SIG-M5 treated with dmso at 0.1 percent for 504 hours (cell line): ENCODE data around the gene CBARP.

ENCODE experiments used
- DNase-seq: peaks from one replicate; lab custom pipeline; 2025; ENCODE audit not compliant: unreplicated experiment; lab: John Stamatoyannopoulos, UW

CBARP gene

GRCh38 chr19:1239796-1240737, 2.3 kb upstream of the CBARP start:
- peak; percentile 79 for DNase-seq

GRCh38 chr19:1239420-1239795, 1.6 kb upstream of the CBARP start:
- DNase-seq: no peak

GRCh38 chr19:1238369-1239303, 831 bp upstream of the CBARP start:
- no peak for DNase-seq

DNA sequence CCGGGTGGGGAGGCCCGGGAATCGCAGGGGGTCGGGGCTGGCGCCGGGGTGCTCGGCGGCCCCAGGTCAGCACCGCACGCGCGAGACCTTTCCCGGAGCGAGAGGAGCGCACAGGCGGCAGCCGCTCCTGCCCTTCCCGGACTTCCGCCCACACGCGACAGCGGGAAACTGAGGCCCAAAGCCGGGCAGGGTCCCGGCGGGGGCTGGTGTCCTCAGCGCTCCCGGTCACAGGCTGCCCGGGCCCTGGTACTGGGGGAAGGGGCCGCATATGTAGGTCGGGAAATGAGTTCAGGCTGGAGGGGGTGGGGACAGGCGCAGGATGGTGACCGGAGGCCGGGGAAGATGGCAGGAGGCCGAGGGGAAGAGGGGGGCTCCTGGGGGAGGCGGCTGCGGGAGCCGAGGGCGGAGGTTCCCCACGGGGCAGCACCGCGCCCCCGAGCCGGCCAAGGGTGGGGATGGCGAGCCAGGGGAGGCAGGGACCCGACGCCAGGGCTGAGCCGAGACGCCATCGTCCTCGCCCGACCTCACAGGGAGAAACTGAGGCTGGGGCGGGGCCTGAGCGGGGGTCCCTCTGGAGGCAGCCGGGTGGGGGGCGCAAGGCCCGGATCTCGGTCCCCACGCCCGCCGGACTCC, 662 bp downstream of the CBARP start:
- DNase-seq: no peak

DNA sequence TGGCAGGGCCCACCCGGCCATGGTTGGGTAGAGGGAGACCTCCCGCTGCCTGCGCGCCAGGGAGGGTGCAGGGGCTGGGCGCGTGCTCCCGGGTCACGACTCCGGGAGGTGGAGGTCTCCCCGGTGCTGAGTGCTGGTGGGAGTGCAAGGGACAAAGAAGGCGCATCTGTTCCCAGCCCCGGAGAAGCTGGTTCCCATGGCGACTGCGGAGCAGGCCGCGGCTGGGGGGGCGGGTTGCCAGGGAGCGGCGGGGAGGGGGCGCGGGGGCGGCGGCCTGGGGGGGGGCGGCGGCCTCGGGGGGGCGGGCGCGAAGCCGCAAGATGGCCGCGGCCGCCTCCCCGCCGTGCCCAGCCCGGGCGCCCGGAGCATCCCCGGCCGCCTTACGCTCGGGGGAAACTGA, 1.2 kb downstream of the CBARP start:
- DNase-seq: no peak

- DNase-seq: no peak
Observed at GRCh38 chr19:1235625-1236538, 1.9 kb downstream of the CBARP start.

GRCh38 chr19:1234955-1235380, 2.8 kb downstream of the CBARP start:
- no peak for DNase-seq

- DNase-seq: no peak
Observed at GRCh38 chr19:1234051-1234954, 3.5 kb downstream of the CBARP start.

DNA sequence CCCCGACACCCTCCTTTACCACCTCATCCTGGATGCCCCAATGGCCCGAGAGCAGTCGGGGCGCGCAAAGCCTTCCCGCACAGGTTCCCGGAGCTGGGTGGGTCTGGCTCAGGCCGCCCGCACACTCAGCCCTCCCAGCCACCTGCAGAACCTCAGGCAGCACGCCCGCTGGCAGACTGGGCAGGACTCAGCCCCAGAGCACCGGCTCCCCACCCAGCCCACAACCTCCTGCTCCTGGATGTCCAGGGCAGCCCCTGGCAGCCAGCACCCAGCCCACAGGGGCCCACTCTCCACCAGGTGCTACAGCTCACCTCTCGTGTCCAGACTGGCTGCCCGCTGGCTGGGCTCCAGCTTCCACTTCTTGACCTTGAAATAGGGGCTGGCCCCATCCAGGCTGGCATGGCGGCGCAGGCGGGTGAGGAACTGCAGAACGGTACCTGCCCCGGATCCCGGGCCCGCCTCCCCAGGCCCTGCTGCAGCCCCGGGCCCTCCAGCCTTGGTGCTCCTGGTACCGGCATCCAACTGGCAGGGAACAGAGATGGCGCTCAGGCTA, 4.6 kb downstream of the CBARP start:
- no peak for DNase-seq

DNA sequence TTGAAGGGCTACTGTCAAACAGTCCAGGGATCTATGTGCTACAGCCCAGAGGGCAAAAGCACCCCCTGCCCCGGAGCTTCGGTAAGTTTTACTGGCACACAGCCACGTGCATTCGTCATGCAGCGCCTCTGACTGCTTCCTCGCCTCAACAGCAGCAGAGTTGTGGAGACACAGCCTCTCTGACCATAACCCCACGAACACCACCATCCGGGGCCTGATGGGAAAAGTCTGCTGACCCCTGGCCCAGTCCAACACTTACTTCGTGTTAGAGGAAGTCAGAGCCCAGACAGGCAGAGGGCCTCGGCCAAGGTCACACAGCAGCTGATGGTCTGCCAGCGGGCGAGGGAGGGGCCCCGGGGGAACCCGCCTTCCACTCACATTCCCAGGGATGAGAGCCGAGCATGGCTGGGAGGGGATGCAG, 5.1 kb downstream of the CBARP start:
- DNase-seq: no peak

- no peak for DNase-seq
Observed at GRCh38 chr19:1231729-1232637, 5.8 kb downstream of the CBARP start.

GRCh38 chr19:1230783-1231489, 6.9 kb downstream of the CBARP start:
- no peak for DNase-seq

- DNase-seq: no peak
Observed at GRCh38 chr19:1229924-1230782, 7.7 kb downstream of the CBARP start.

DNA sequence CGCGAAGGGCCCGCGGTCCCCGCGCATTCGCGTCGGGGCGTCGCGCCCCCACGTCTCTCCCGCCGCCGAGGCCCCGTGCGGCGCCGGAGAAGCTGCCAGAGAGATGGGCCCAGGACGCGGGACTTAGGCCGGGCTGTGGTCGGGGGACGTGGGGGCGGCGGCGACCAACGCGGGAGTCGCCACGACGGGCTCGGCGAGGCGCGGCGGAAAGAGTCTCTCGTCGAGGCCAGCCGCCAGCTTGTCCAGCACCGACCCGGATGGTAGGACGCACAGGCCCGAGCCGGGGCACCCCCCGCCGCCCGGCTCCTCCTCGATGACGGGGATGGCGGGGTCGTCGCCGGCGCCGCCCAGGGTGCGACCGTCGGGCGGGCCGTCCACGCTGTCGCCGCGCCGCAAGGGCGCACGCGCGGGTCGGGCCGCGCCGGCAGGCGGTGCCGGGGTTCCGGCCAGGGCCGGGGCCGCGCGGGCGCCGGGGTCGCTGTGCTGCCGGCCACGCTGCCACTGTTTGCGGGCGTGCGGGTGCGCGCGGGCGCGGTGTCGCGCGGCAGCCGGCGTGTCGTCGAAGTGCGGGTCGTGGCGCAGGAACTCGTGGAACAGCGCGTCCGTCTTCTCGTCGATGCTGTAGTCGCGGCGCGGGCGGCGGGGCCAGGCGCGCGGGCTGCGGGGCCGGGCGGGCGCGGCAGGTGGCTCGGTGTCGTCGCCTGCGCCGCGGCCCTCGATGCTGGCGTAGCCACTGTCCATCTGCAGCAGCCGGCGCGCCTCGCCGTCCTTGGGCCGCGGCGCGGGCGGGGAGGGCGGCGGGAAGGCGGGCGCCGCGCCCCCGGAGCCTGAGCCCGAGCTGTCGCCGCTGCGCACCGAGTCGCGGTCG, 8.5 kb downstream of the CBARP start:
- no peak for DNase-seq

DNA sequence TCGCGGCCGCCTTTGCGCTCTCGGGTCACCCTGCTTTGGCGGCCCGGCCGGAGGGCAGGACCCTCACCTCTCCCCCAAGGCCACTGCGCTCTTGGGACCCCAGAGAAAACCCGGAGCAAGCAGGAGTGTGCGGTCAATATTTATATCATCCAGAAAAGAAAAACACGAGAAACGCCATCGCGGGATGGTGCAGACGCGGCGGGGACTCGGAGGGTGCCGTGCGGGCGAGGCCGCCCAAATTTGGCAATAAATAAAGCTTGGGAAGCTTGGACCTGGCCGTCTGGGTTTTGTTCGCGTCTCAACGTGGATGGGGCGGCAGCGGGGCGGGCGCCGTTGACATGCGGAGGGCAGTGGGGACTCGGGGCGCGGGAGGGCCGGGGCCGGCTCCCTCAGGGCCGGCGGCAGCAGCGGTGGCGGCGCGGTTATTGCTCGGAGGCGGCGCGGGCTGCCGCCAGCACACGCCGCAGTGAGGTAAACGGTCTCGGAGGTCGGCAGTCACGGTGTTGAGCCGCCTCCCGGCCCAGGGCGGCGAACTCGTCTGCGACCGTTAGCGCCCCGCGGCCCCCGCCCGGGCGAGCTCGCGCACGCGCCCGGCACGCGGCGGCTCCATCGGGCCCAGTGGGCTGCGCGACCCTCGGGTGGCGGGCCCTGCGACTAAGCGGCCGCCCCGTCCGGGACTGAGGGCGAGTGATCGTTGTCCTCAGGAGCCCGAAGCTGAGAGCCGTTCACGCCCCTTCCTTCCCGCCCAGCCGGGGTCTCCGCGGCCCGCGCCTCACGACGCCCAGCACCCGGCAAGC, 9.4 kb downstream of the CBARP start:
- no peak for DNase-seq
